ENCODE data around the gene PDE4B.

DNA sequence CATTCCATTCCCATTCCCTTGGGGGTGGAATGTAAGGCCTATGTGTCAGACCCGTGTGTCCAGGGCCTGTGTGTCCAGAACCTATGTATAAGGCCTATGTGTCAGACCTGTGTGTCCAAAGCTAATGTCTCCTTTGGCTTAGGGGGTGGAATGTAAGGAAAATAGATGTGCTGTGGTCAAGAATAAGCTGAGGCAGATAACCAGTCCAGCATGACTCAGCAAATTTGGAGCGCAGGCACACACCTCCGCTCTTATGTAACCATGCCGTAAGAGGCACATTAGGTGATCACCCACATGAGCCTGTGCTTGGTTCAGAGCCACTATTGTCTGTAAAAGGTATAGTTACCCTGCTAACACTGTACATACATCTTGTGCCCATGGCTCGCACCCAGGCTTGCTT, 590.5 kb downstream of the PDE4B start:
- TF ChIP-seq DPF2 (IDR thresholded peaks at IDR 0.05) (no peak), CTCF (IDR thresholded peaks at IDR 0.05 in 2 of 3, conservative IDR thresholded peaks at IDR 0.05 in 1 of 3; ENCODE audit: control insufficient read depth in 2 of 3, extremely low read depth in 1 of 3, insufficient read depth in 1 of 3, low read depth in 3 of 3, low read length in 3 of 3) (no peak), EGR1 (IDR thresholded peaks at IDR 0.05; ENCODE audit: borderline replicate concordance in 1 of 2, low read depth in 2 of 2, low read length in 2 of 2) (no peak), CBX5 (IDR thresholded peaks at IDR 0.05; ENCODE audit: low read depth) (peak; percentile 85; the same call in 1 of the 2 replicates), RAD51 (IDR thresholded peaks at IDR 0.05) (no peak)

Data from GM12878 (cell line).